Ishikawa (cell line): ENCODE data around the gene CABLES1.

ENCODE experiments used
- CEBPB ChIP-seq: IDR thresholded peaks from 2 replicates; pipeline ENCODE4 v1.6.1; 2012
- CREB1 ChIP-seq: IDR thresholded peaks from 2 replicates; pipeline ENCODE4 v1.6.1; 2012; ENCODE audit warnings: low read depth
- EP300 ChIP-seq: IDR thresholded peaks from 2 replicates; pipeline ENCODE4 v1.6.1; 2012; ENCODE audit warnings: borderline replicate concordance
- MAX ChIP-seq: IDR thresholded peaks from 2 replicates; pipeline ENCODE4 v1.6.1; 2012
- NFIC ChIP-seq: IDR thresholded peaks from 2 replicates; pipeline ENCODE4 v1.6.1; 2012
- RAD21 ChIP-seq: IDR thresholded peaks from 2 replicates; pipeline ENCODE4 v1.6.1; 2012; ENCODE audit warnings: low read depth
- REST ChIP-seq: IDR thresholded peaks from 2 replicates; pipeline ENCODE4 v1.6.1; 2012; ENCODE audit warnings: low read depth, mild to moderate bottlenecking
- TAF1 ChIP-seq: IDR thresholded peaks from 2 replicates; pipeline ENCODE4 v1.6.1; 2012; ENCODE audit warnings: low read depth, mild to moderate bottlenecking

GRCh38 chr18:23158058-23158457 lies 22.8 kb downstream of the CABLES1 start:
- TF ChIP-seq RAD21 = no peak
- TF ChIP-seq REST = no peak
- no peak for TF ChIP-seq MAX
- no peak for TF ChIP-seq TAF1
- TF ChIP-seq NFIC = no peak
- TF ChIP-seq CEBPB = no peak
- TF ChIP-seq CREB1 = no peak
- no peak for TF ChIP-seq EP300
